Natural killer cell (primary cell): ENCODE measurements around the gene CLSTN2. TPM values are rescaled to one million over a fixed set of nuclear protein-coding genes. Genes with fewer than 3 reads are reported as not detected.

Experiments
- ATAC-seq, 3 donors: fragments of 150-1000 bp in 2 of 3; fragments of 200-7000 bp in 1 of 3; cut with Tn5 transposase; 1 replicate in 1 of 3; 2 replicates in 2 of 3; pipeline ENCODE4 v1.10.0; 2021; ENCODE audit warnings: mild to moderate bottlenecking in 2 of 3, moderate library complexity in 2 of 3
- DNase-seq, 2 donors: peaks; one replicate each; pipeline versions ENCODE4 v3.0.0 to v3.0.0-alpha.2; 2013 to 2021; ENCODE audit warnings: mixed read lengths in 1 of 2
- H3K27ac ChIP-seq: one replicate; pipeline ENCODE4 v1.5.1; 2013; ENCODE audit warnings: mild to moderate bottlenecking, low read length
- H3K27me3 ChIP-seq: one replicate; pipeline ENCODE4 v1.6.1; 2013; ENCODE audit warnings: low read length; ENCODE audit not compliant: control insufficient read depth, insufficient read depth
- H3K36me3 ChIP-seq: one replicate; pipeline ENCODE4 v1.6.1; 2013; ENCODE audit warnings: low read length; ENCODE audit not compliant: control insufficient read depth, insufficient read depth
- H3K4me1 ChIP-seq: one replicate; pipeline ENCODE4 v1.6.1; 2013; ENCODE audit warnings: low read length; ENCODE audit not compliant: control insufficient read depth, insufficient read depth
- H3K4me3 ChIP-seq: one replicate; pipeline ENCODE4 v1.5.1; 2013; ENCODE audit warnings: low read length
- H3K9me3 ChIP-seq: one replicate; pipeline ENCODE4 v1.6.1; 2013; ENCODE audit warnings: low read length; ENCODE audit not compliant: control insufficient read depth, insufficient read depth
- H3K27ac Mint-ChIP-seq, 2 donors: one replicate each; pipeline ENCODE4 v1.8.0; 2022; ENCODE audit warnings: mild to moderate bottlenecking in 2 of 2, mixed read lengths in 2 of 2, moderate library complexity in 1 of 2
- H3K27me3 Mint-ChIP-seq, 2 donors: one replicate each; pipeline ENCODE4 v1.8.0; 2022; ENCODE audit warnings: low read depth in 2 of 2, mixed read lengths in 2 of 2
- H3K36me3 Mint-ChIP-seq: one replicate; pipeline ENCODE4 v1.8.0; 2022; ENCODE audit warnings: mixed read lengths
- H3K4me1 Mint-ChIP-seq, 2 donors: one replicate each; pipeline ENCODE4 v1.8.0; 2022; ENCODE audit warnings: mixed read lengths in 2 of 2
- H3K4me3 Mint-ChIP-seq: one replicate; pipeline ENCODE4 v1.8.0; 2022; ENCODE audit warnings: mild to moderate bottlenecking, moderate library complexity, mixed read lengths
- H3K9me3 Mint-ChIP-seq, 2 donors: one replicate each; pipeline ENCODE4 v1.8.0; 2022; ENCODE audit warnings: mixed read lengths in 2 of 2
- WGBS: methylation state at CpG from one replicate; pipeline ENCODE4 v1.1.7; 2013; ENCODE audit warnings: missing lambda C conversion rate; ENCODE audit not compliant: insufficient coverage; 5-methylcytosine and 5-hydroxymethylcytosine counted together
- intact Hi-C: fragments of 100-400 bp; cut with micrococcal nuclease; formaldehyde crosslinking; loops from one replicate; pipeline ENCODE4 v1.14.2; 2022
- total RNA-seq, 4 donors: library from RNA; stranded (reverse); fragments of 120-200 nt in 1 of 4; gene quantifications; one replicate each; pipeline versions ENCODE4 v1.2.3 to v1.2.4, GENCODE V29; 2013 to 2022
- TF ChIP-seq, protein P1 (sequence below): fragments of 200-600 bp; IDR thresholded peaks from one replicate; pipeline ENCODE4 v1.8.0; 2022; ENCODE audit warnings: antibody characterized with exemption

The CLSTN2 gene
- total RNA-seq, 3 donors from 2014 or later (not counting 1 experiment from before 2014, with no cell fraction given) = 0.05 TPM; not detected in 2

DNA sequence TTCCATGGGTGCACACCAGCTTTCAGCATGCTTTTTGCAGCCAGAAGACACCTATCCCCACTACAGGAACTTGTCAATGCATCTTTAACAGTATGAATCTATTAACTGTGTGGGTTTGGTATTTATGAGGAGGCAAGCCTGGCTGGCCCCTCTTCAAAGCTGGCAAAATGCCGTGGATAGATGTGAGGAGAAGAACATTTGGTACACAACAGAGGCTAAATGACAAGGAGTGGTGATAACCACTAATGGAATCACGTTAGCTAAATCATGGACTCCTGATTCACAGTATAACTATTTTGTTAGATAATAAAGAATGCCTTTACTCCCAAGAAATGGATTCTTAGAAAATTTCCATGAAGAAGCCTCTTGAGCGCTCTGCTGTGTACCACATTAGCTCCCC, 187.2 kb downstream of the CLSTN2 start:
- H3K4me3 ChIP-seq = no peak overlapping the region
- no peaks in the 10 kb centered on the region for H3K27me3 ChIP-seq
- no peaks in the 10 kb centered on the region for H3K36me3 ChIP-seq
- H3K4me3 Mint-ChIP-seq = no peak overlapping the region
- H3K27me3 Mint-ChIP-seq = no peaks in the 10 kb centered on the region
- no peaks in the 10 kb centered on the region for H3K9me3 Mint-ChIP-seq
- H3K4me1 Mint-ChIP-seq = no peaks in the 10 kb centered on the region
- intact Hi-C loops = no loop called here
- no peaks in the 10 kb centered on the region for H3K36me3 Mint-ChIP-seq
- H3K27ac ChIP-seq = no peak overlapping the region
- DNase-seq (no peak), ATAC-seq (no peak)
- H3K9me3 ChIP-seq = no peaks in the 10 kb centered on the region
- no peak overlapping the region for H3K27ac Mint-ChIP-seq
- TF ChIP-seq, protein P1, sequence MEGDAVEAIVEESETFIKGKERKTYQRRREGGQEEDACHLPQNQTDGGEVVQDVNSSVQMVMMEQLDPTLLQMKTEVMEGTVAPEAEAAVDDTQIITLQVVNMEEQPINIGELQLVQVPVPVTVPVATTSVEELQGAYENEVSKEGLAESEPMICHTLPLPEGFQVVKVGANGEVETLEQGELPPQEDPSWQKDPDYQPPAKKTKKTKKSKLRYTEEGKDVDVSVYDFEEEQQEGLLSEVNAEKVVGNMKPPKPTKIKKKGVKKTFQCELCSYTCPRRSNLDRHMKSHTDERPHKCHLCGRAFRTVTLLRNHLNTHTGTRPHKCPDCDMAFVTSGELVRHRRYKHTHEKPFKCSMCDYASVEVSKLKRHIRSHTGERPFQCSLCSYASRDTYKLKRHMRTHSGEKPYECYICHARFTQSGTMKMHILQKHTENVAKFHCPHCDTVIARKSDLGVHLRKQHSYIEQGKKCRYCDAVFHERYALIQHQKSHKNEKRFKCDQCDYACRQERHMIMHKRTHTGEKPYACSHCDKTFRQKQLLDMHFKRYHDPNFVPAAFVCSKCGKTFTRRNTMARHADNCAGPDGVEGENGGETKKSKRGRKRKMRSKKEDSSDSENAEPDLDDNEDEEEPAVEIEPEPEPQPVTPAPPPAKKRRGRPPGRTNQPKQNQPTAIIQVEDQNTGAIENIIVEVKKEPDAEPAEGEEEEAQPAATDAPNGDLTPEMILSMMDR = no peak
- no peaks in the 10 kb centered on the region for H3K4me1 ChIP-seq
- 41% methylated on average over 2 of the region's 3 CpGs for WGBS

- Histone ChIP-seq H3K4me3 (no peak overlapping the region), H3K4me1 (no peaks in the 10 kb centered on the region), H3K36me3 (no peaks in the 10 kb centered on the region), H3K27ac (no peak overlapping the region), H3K27me3 (no peaks in the 10 kb centered on the region), H3K9me3 (no peaks in the 10 kb centered on the region)
- H3K36me3 Mint-ChIP-seq = no peaks in the 10 kb centered on the region
- H3K27me3 Mint-ChIP-seq = no peaks in the 10 kb centered on the region
- no peak for DNase-seq
- H3K9me3 Mint-ChIP-seq = no peaks in the 10 kb centered on the region
- H3K4me3 Mint-ChIP-seq = no peak overlapping the region
- ATAC-seq = no peak
- intact Hi-C loops = no loop called here
- WGBS = 14% methylated on average over 1 of the region's 1 CpG
- TF ChIP-seq, protein P1 = no peak
- no peaks in the 10 kb centered on the region for H3K4me1 Mint-ChIP-seq
- no peak overlapping the region for H3K27ac Mint-ChIP-seq
Measured at GRCh38 chr3:140128217-140128616, 193.2 kb downstream of the CLSTN2 start.

DNA sequence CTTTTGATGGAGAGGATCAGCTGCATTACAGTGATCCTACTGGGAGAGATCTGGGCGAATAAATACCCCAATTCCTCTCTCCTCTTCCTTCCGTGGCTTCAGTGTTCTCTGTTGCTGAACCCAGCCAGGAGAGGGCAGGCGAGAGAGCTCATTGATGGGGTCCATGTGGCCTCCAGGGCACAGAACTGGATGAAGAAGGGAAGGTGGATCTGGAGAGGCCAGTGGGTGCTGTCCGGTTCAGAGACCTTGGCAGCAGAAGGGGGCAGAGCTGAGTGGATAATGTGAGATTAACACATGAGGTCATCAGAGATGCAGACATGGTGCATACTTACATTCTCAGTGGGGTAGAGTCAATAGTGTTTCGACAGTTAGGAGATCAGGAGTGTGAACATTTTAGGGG, 193.6 kb downstream of the CLSTN2 start:
- H3K27me3 ChIP-seq = no peaks in the 10 kb centered on the region
- 51% methylated on average over 4 of the region's 5 CpGs for WGBS
- H3K4me1 ChIP-seq = no peaks in the 10 kb centered on the region
- intact Hi-C loops = no loop called here
- TF ChIP-seq, protein P1 = no peak
- H3K36me3 ChIP-seq = no peaks in the 10 kb centered on the region
- Mint-ChIP-seq H3K4me3 (no peak overlapping the region), H3K36me3 (no peaks in the 10 kb centered on the region), H3K9me3 (no peaks in the 10 kb centered on the region), H3K4me1 (no peaks in the 10 kb centered on the region), H3K27ac (no peak overlapping the region), H3K27me3 (no peaks in the 10 kb centered on the region)
- no peak overlapping the region for H3K27ac ChIP-seq
- no peak for ATAC-seq
- H3K9me3 ChIP-seq = no peaks in the 10 kb centered on the region
- peak in 1 of 2 donors; percentile 4 for DNase-seq
- H3K4me3 ChIP-seq = no peak overlapping the region

- Histone ChIP-seq H3K4me1 (no peaks in the 10 kb centered on the region), H3K27me3 (no peaks in the 10 kb centered on the region), H3K36me3 (no peaks in the 10 kb centered on the region), H3K27ac (no peak overlapping the region), H3K4me3 (no peak overlapping the region), H3K9me3 (no peaks in the 10 kb centered on the region)
- intact Hi-C loops = no loop called here
- peaks cover 0 to 2% of the 10 kb centered on the region in 2 donors for H3K27me3 Mint-ChIP-seq
- no peak overlapping the region for H3K4me3 Mint-ChIP-seq
- TF ChIP-seq, protein P1 = no peak
- no peak for DNase-seq
- H3K9me3 Mint-ChIP-seq = no peaks in the 10 kb centered on the region
- no peaks in the 10 kb centered on the region for H3K4me1 Mint-ChIP-seq
- 91% methylated on average over 6 of the region's 6 CpGs for WGBS
- H3K27ac Mint-ChIP-seq = no peak overlapping the region
- no peak for ATAC-seq
- no peaks in the 10 kb centered on the region for H3K36me3 Mint-ChIP-seq
Measured at GRCh38 chr3:140129768-140130284, 194.8 kb downstream of the CLSTN2 start.
